HG03469 (cell line): ENCODE data around the gene HAPLN3.

Source experiments
- ATAC-seq: cut with Tn5 transposase; IDR thresholded peaks from one replicate; pipeline ENCODE4 v1.9.1; 2021; ENCODE audit warnings: mild to moderate bottlenecking, moderate library complexity, moderate number of reproducible peaks; ENCODE audit not compliant: unreplicated experiment

HAPLN3 gene

DNA sequence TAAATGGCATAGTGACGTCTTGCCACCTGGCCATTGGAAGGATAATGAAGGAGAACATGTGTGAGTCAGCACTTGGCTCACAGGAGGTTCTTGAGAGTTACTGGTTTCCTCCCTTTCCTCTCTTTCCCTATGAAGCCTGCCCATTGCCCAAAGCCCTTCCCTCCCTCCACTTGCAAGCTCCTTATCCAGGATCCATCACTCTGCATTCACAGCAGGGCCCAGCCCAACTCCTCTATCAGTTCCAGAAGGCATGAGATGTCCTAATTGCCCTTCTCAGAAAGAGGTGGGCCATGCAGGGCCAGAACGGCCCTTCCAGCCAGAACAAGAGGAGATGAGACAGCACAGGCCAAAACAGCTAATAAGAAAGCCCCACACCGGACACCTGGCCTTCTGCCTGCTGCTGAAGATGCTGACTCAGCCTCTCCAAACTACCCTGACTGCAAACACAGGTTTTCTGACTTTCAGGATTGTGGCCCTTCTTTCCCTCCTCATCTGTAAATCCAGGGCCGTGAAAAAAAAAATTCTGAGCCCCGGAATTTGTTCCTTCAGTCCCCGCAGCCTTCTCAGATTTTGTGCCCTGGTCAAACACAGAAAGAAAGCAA is 29.7 kb downstream of the HAPLN3 start:
- no peak for ATAC-seq

DNA sequence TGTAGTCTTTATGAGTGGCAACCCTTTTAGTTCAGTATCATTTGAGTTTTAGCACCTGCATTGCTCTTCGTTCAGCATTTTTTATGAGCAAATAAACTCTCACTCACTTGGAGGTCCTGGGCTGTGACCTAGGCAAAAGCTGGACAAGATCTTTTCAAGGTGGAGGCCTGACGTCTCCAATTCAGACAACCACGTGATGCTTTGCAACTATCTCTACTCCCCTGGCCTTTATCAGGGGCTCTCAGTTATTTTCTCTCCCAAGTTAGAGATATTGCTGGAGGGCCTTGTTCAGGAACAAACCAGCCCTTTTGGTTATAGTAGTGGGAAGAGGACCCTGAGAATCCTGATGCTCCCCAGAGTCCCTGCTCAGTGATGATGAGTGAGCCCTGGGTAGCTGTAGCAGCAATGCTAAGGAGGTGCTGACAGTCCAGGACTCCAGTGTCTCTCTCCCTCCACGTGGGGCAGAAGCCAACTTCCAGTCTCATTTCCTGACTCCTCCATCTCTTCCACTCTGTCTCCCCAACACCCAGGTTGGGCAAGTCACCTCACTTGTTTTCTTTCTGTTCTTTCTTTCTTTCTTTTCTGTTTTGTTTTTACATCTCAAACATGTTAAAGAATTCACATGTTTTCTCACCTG is 30.4 kb downstream of the HAPLN3 start:
- ATAC-seq: no peak

DNA sequence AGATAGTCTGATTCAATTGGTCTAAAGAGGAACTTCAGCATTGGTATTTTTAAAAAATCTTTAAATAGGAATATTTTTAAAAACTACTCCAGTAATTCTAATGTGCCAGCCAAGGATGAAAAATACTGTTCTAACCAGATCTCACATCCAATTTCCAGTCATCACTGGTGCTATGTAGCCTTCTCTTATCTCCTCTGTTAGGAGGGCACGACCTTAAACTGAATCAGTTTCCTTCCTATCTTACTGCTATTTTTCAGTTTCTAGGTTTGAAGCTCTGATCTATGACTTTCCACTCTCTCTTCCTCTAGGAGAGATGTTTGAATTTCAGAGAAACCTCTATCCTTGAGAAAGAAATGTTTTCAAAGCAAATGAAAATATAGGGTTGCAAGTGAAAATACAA is 31.9 kb downstream of the HAPLN3 start:
- no peak for ATAC-seq

DNA sequence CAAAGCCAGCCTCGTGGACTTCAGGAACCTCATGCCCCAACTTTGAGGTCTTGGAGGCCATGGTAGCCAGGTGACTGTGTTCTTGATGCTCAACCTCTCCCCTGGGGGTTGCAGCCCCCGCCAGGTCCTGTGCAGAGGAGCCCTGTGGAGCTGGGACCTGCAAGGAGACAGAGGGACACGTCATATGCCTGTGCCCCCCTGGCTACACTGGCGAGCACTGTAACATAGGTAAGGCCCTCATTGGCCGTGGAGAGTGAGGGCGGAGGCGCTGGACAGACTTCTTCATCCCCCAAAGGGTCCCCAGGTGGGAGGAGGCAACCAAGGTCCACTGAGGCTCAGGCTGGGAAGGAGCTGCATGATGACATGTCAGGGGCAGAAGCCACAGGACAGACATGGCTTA is 35.1 kb downstream of the HAPLN3 start:
- no peak for ATAC-seq

DNA sequence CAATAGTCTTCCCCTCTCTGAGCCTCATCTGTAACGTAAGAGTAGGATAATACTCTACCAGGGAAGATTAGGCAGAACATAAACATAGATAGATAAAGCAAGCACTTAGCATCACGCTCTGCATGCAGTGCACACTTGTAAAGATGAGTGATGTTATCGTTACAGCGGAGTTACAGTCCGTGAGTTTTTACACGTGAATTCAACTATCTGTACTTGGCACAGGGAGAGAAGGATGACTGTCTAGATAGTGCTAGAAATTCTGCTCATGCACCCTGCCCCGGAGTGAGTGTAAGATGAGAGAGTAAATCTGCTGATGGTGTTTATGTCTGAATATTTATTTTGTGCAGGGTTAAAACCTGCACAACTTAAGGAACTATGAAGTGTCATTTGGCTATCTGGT is 35.8 kb downstream of the HAPLN3 start:
- no peak for ATAC-seq

DNA sequence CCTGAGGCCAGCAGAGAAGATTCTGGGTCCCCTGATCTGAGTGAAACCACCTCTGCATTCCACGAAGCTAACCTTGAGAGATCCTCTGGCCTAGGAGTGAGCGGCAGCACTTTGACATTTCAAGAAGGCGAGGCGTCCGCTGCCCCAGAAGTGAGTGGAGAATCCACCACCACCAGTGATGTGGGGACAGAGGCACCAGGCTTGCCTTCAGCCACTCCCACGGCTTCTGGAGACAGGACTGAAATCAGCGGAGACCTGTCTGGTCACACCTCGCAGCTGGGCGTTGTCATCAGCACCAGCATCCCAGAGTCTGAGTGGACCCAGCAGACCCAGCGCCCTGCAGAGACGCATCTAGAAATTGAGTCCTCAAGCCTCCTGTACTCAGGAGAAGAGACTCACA is 36.4 kb downstream of the HAPLN3 start:
- no peak for ATAC-seq

DNA sequence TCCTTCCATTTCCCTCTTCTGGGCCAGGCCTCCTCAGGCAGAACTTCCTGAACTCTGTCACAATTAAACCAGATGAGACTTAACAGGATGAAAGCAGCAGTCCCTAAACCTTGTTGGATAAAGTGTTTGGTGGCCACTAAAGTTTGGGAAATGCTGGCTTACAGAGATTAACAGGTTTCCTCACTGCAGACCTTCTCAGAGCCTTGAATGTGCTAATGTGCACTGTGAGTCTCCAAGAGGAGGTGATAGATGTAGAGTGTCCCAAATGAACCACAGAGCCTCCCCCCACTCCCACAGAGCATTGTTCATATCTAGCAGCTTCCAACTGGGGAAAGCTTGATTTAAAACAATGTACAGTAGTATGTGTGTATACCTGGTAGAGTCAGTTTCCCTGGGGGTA is 42.9 kb downstream of the HAPLN3 start:
- no peak for ATAC-seq

DNA sequence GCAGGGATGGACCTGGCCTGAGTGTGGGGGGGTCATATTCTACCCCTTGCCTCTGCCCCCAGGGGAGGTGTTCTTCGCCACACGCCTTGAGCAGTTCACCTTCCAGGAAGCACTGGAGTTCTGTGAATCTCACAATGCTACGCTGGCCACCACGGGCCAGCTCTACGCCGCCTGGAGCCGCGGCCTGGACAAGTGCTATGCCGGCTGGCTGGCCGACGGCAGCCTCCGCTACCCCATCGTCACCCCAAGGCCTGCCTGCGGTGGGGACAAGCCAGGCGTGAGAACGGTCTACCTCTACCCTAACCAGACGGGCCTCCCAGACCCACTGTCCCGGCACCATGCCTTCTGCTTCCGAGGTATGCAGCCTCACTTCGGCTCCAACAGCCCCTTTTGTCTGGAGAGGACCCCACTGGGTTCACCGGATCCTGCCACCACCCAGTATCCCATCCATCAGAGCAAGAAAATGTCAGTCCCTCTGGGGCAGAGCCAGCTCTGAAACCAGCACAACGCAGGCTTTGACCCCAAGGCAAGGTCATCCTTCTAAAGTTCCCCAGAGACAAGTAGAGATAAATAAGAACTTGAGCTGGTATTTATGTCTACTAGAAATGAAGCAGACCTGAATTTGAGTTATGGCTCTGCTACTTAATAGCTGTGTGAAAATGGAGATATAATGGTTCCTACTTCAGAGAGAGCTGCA is 45.8 kb downstream of the HAPLN3 start:
- no peak for ATAC-seq

DNA sequence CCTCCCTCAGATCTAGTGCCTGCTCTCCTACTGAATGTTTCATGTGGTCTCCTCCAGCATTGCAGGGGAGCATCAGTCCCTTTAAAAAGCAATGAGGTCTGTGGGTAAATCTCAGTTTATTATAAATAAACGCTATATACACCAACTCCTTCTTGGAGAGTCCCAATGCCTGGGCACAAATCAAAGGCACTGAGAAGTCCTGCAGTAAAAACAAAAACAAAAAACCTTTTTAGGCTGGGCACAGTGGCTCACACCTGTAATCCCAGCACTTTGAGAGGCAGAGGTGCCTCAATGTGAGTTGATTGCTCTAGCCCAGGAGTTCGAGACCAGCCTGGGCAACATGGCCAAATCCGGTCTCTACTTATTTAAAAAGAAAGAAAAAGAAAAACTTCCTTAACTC is 47.1 kb downstream of the HAPLN3 start:
- ATAC-seq: no peak

DNA sequence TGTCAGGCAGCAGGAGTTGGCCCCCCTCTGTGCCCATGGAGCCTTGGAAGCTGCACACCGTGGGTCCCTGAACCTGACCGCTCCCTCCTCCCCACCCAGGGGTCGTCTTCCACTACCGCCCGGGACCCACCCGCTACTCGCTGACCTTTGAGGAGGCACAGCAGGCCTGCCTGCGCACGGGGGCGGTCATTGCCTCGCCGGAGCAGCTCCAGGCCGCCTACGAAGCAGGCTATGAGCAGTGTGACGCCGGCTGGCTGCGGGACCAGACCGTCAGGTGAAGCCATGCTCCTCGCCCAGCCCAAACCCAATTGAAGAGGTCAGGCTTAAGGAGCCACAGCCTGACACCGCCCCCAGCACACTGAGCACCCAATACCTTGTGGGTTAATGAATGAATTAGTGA is 48.2 kb downstream of the HAPLN3 start:
- ATAC-seq: no peak

DNA sequence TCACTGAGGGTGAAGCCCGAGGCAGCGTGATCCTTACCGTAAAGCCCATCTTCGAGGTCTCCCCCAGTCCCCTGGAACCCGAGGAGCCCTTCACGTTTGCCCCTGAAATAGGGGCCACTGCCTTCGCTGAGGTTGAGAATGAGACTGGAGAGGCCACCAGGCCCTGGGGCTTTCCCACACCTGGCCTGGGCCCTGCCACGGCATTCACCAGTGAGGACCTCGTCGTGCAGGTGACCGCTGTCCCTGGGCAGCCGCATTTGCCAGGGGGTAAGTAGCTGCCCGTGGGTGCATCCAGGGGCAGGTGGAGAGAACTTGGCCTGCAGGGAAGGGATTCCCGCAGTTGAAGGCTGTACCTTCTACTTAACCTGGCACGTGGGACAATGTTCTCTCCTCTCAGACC is 49.7 kb downstream of the HAPLN3 start:
- ATAC-seq: no peak

DNA sequence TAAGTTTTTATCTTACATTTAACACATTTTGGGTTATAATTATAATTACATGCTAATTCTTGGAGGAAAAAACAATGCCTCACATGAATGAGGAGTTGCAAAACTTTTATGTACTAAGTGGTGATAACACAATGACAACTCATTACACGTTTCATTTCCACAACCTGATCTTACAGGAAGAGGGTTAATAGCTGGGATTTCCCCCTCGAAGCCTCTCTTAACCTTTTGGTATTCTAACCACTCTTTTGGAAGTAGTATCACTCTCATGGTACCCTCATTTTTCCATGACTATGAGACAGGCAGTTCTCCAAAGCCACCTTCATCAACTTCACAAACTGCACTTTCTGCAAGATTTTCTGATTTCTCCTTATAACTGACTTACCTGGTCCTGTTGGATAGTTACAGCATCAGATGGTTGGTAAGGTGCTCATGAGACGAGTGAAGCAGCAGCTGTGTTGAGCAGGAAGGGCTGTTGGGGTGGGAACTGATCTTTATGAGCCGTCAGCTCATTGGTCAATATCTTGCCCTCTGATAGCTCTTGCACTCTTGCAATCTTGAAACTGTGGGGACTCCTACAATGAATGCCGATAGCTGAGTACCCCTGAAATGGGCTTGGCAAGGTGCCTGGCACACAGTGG is 50.5 kb downstream of the HAPLN3 start:
- ATAC-seq: no peak

DNA sequence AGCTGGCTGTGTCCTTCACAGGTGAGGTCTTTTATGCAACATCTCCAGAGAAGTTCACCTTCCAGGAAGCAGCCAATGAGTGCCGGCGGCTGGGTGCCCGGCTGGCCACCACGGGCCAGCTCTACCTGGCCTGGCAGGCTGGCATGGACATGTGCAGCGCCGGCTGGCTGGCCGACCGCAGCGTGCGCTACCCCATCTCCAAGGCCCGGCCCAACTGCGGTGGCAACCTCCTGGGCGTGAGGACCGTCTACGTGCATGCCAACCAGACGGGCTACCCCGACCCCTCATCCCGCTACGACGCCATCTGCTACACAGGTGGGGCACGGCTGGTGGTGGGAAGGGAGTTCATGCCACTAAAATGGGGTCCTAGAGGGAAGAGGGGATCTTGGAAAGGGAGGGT is 52.0 kb downstream of the HAPLN3 start:
- no peak for ATAC-seq

DNA sequence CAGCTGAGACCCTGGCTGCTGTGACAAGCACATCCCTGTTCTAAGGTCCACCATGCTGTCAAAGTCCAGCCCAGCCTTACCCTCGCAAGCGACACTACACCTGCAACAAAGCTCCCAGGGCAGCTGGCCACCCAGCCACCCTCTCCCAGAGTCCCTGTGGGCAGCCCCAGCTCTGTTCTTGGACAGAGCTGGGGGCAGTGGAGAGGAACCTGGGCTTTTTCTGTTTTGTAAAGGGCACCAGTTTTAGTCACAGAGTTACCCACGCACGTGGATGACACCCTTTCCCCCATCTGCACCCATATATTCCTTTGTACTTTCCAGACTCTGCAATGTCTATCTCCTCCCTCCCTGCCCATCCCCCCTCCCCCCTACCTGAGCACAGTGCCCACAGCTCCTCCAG is 53.2 kb downstream of the HAPLN3 start:
- ATAC-seq: no peak

DNA sequence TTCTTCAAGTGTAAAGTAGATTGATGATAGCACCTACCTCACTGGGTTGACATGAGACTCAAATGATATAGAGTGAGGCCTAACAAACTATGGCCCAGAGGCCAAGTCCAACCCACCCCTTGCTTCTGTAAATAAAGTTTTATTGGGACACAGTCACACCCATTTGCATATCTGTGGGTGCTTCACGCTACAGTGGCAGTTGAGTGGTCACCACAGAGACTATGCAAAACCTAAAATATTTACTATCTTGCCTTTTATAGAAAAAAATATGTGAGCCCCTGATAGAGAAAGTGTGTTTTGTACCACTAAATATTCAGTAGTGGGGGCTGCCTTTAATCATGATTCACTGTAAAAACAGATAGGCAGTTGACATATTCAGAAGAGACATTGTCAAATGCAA is 54.1 kb downstream of the HAPLN3 start:
- no peak for ATAC-seq

DNA sequence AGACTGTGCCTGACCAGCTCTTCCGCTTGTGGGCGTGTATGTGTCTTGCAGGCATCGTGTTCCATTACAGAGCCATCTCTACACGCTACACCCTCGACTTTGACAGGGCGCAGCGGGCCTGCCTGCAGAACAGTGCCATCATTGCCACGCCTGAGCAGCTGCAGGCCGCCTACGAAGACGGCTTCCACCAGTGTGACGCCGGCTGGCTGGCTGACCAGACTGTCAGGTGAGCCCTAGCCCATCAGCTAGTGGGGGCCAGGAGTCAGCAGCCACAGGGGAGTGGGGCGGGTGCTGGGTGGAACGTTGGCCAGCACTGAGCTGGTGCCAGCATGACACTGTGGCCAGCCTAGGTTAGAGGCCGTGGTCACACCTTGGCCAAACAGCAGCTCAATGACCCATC is 55.4 kb downstream of the HAPLN3 start:
- ATAC-seq: no peak

DNA sequence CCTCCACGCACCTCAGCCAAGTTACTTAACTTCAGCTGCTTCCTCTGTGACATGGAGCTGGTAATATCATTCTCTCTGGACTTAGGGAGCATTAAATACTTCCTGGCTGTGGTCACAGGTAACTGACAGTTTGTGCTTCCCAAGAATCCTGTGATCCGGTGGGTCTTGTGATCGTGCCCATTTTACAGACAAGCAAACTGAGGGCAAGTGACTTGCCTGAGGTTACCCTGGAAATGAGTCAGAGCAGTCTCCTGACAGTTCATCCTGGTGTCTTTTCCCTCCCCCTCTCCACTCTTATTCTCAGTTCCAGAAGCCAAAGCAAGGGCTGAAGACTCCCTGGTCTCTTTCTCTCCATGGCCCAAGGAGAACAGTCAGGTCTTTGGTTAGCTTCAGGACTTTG is 56.2 kb downstream of the HAPLN3 start:
- ATAC-seq: no peak

DNA sequence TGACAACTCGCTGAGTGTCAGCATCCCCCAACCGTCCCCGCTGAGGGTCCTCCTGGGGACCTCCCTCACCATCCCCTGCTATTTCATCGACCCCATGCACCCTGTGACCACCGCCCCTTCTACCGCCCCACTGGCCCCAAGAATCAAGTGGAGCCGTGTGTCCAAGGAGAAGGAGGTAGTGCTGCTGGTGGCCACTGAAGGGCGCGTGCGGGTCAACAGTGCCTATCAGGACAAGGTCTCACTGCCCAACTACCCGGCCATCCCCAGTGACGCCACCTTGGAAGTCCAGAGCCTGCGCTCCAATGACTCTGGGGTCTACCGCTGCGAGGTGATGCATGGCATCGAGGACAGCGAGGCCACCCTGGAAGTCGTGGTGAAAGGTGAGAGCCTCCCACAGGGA is 56.7 kb downstream of the HAPLN3 start:
- no peak for ATAC-seq

DNA sequence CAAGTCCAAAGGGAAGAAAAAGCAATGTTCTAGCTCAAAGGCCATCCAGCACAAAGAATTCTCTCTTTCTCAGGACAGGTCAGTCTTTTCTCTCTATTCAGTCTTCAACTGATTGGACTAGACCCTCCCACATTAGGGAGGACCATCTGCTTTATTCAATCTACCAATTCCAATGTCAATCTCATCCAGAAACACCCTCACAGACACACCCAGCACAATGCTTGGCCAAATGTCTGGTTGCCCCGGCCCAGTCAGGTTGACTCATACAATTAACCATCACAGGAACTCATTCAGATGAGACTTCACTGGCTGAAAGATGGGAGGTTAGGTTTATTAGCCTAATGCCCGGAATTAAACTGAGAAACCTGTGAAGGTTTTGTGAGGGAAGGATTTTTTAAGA is 59.7 kb downstream of the HAPLN3 start:
- ATAC-seq: no peak

DNA sequence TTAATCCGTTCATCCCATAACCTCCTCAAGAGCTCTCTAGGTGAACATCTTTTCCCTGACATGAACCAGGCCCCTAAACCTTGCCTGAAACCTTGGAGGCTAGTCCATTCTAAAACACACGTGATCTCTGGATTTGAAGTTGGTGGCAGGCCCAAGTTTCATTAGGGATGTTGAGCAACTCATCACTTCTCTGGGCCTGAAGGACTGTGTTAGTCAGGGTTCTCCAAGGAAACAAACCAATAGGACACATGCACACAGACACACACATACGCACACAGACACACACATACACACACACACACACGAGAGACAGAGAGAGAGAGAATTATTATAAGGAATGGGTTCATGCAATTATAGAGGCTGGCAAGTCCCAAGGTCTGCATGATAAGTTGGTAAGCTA is 60.2 kb downstream of the HAPLN3 start:
- no peak for ATAC-seq

DNA sequence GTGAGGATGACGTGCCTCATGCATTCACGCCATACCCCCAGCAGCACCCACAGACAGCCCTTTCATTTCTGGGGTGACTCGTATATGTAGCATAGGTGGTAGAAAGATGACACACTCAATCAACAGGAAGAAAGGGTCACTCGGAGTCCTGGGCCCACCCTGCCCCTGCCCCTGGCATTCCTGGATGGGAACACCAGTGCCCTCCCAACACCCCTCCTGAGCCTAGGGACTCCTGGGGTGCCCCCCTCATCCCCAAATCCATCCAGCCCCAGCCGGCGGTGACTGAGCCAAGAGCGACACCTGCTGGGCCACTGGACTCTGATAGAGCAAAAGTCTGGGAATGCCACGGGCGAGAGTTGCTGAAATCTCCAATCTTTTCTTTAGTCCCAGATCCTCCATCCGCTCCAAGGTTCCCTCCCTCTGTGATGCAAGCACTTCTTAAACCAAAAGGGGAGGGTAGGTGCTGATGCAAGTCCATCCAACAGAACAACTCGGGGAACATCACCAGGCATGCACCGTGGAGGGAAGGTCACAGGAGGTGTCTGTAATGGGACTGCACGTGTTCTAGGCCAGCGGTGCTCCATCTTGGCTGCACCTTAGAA is 61.0 kb downstream of the HAPLN3 start:
- ATAC-seq: no peak

DNA sequence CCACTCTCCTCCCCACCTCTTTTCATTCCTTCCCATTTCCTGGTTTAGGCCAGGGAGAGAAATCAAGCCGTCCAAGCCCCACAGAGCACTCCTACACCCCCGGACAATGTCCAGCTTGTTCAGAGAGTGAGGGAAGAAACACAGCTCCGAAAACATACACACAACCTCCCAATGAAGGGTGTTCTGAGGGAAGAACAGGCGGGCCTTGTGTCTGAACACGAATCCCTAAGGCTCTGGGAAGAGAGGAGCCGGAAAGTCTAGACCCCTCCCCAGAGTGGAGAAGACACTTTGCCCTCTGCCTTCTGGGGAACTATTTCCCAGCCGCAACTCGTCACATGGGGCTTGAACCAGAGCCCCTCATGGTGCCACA is 61.6 kb downstream of the HAPLN3 start:
- ATAC-seq: no peak
